ENCODE results near the gene CNTD1.
"Not testable (repeated sequence)": the region's sequence is repeated elsewhere in the genome, so short reads cannot be mapped to it uniquely, and the experiment has no call there.

The CNTD1 gene

DNA sequence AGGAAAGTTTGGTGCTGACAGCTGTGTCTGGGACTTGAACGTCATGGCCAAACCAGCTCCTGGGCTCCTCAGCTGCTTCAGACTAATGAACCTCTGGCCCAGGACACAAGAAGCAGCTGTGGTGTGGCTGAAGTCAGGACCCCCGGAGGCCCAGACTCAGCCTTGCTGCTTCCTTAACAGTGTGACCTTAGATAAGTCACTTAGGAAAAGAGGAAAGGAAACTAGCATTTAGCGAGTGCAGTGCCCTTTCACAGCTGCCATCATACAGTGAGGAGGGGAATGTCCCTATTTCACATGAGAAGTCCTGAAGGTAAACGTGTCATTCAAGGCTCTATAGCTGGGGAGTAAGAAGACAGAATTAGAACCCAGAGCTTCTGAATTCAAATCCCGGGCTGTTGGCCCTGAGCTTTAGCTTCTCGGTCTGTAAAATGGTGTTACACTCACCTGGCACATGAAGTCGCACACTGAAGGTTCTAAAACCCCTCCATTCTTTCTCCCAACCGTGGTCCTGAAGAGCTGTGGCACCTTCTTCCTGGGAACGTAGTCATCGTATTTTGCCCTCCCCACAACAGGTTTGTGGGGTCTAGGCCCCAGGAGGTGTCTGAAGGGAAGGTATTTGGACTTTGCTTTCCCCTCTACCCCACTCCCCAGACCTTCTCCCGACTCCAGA, 38.5 kb upstream of the CNTD1 start:
- DNase-seq (ENCODE audit: low read depth in 2 of 2), result no peak
- peak overlapping the region in 1 of 2 donors; percentile 32 for H3K4me3 ChIP-seq (replicated peaks in 1 of 2; ENCODE audit: low read depth in 2 of 2, low read length in 2 of 2)

DNA sequence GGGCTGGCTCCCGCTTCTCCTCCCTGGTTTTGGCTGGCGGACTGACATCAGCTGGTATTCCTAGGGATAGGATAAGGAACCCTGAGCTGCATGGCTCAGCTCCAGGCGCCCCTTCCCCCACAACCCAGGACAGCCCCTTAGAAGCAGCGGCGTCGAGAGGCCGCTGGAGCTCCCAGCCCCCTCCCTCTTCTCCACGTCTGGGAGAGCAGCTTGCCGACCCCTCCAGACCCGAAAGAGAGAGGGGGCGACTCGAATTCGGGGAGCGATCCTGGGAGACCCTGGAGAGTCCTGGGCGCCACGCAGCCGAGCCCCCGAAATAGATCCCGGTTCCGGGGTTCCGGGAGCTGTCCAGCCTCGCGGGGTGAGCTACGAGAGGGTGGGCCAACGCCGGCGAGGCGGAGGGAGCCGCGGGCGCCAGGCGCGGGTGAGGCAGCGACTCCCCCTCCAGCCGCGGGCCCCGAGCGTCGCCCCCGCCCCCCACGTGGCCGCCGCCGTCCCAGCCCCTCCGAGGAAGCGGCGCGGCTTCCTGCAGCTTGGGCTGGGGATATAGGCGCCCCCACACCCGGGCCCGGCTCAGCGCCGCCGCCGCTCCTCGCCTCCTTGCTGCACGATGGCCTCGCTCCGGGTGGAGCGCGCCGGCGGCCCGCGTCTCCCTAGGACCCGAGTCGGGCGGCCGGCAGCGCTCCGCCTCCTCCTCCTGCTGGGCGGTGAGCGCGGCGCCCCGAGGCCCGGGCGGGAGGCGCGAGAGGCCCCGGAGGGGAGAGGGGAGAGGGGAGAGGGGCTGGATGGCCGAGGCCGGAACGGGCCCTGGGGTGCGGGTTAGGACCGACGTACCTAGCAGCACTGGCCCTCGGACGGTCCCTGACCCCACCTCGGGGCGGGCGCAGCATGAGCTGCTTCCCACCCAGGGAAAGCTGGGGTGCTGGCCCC, 37.7 kb upstream of the CNTD1 start, which contains the start of gene RAMP2:
Gene RAMP2, plus strand, starts transcription at position 576 of the 930 bp plus-strand sequence. Its CDS starts 35 bp downstream, at position 611.
- DNase-seq (ENCODE audit: low read depth in 2 of 2), result no peak
- TF ChIP-seq, protein P1, sequence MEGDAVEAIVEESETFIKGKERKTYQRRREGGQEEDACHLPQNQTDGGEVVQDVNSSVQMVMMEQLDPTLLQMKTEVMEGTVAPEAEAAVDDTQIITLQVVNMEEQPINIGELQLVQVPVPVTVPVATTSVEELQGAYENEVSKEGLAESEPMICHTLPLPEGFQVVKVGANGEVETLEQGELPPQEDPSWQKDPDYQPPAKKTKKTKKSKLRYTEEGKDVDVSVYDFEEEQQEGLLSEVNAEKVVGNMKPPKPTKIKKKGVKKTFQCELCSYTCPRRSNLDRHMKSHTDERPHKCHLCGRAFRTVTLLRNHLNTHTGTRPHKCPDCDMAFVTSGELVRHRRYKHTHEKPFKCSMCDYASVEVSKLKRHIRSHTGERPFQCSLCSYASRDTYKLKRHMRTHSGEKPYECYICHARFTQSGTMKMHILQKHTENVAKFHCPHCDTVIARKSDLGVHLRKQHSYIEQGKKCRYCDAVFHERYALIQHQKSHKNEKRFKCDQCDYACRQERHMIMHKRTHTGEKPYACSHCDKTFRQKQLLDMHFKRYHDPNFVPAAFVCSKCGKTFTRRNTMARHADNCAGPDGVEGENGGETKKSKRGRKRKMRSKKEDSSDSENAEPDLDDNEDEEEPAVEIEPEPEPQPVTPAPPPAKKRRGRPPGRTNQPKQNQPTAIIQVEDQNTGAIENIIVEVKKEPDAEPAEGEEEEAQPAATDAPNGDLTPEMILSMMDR (IDR thresholded peaks at IDR 0.05; ENCODE audit: low read depth, low read length), result no peak
- H3K4me3 ChIP-seq (replicated peaks in 1 of 2; ENCODE audit: low read depth in 2 of 2, low read length in 2 of 2), result peak within 1 kb of the TSS; percentile 40 to 42

More for the DNA sequence above, 38.5 kb upstream of the CNTD1 start:
- TF ChIP-seq, protein P1 (IDR thresholded peaks at IDR 0.05; ENCODE audit: low read depth, low read length), result no peak

DNA sequence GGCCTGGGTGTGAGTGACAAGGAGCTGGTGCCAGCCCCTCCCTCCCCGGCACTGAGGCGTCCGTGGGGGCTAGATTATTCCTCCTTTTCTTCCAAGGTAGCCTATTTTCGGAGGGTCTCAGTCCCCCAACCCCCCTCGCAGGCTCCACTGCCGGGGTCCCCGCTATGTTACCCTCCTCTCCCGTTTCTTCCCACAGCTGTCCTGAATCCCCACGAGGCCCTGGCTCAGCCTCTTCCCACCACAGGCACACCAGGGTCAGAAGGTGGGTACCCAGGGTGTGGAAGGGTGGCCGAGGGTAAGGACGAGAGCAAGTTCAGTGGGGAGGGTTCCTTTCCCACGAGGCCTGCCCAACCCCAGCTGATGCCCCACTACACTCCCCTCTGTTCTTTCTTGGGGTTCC, 37.0 kb upstream of the CNTD1 start:
- H3K4me3 ChIP-seq (replicated peaks in 1 of 2; ENCODE audit: low read depth in 2 of 2, low read length in 2 of 2), result peak overlapping the region; percentile 40 to 42
- no peak for DNase-seq (ENCODE audit: low read depth in 2 of 2)
- TF ChIP-seq, protein P1 (IDR thresholded peaks at IDR 0.05; ENCODE audit: low read depth, low read length), result no peak

DNA sequence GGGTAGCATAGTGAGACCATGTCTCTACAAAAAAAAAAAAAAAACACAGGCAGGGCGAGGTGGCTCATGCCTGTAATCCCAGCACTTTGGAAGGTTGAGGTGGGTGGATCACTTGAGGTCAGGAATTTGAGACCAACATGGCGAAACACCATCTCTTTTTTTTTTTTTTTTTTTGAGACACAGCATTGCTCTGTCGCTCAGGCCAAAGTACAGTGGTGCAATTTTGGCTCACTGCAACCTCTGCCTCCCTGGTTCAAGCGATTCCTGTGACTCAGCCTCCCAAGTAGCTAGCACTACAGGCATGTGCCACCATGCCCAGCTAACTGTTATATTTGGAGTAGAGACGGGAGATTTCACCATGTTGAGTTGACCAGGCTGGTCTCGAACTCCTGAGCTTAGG, 32.5 kb upstream of the CNTD1 start:
- no peak overlapping the region for H3K4me3 ChIP-seq (replicated peaks in 1 of 2; ENCODE audit: low read depth in 2 of 2, low read length in 2 of 2)
- TF ChIP-seq, protein P1 (IDR thresholded peaks at IDR 0.05; ENCODE audit: low read depth, low read length), result no peak
- no peak for DNase-seq (ENCODE audit: low read depth in 2 of 2)

DNA sequence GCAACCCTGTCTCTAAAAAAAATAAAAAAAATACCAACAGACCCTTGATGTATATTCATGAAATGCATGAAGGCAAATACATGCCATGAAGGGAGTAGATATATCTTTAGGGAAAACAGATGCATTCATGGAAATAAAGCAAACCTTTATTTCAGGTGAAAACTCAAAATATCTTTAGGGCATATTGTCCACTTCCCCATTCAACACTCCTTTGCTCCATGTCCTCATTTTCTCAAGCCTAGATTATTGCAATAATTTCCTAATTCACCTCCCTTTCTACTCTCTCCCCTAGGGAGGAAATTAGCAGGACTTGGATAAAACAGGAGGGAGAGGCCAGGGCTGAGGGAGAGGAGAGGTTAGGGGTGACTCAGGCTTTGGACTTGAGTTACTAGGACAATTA, 31.1 kb upstream of the CNTD1 start:
- no peak overlapping the region for H3K4me3 ChIP-seq (replicated peaks in 1 of 2; ENCODE audit: low read depth in 2 of 2, low read length in 2 of 2)
- peak in 1 of 2 donors; percentile 44 for DNase-seq (ENCODE audit: low read depth in 2 of 2)
- TF ChIP-seq, protein P1 (IDR thresholded peaks at IDR 0.05; ENCODE audit: low read depth, low read length), result no peak

DNA sequence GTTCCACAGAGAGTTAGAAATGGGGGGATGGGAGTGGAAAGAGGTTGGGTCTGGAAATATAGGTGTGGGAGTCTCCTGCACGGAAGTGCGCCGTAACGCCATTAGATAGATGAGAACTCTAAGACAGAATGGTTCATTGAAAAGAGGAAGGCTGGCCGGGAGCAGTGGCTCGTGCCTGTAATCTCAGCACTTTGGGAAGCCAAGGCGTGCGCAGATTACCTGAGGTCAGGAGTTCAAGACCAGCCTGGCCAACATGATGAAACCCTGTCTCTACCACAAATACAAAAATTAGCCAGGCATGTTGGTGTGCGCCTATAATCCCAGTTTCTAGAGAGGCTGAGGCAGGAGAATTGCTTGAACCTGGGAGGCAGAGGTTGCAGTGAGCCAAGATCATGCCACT, 30.7 kb upstream of the CNTD1 start:
- not testable (repeated sequence) for DNase-seq (ENCODE audit: low read depth in 2 of 2)

DNA sequence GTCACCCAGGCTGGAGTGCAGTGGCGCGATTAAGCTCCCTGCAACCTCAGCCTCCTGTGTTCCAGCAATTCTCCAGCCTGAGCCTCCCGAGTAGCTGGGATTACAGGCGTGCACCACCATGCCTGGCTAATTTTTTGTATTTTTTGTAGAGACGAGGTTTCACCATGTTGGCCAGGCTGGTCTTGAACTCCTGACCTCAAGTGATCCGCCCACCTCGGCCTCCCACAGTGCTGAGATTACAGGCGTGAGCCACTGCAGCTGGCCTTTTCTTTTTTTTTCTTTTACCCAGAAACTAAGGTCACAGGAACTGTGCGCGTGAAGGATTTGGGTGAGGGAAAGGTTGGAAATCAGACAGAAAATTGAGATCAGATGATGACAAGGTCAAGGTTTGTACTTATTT, 28.7 kb upstream of the CNTD1 start:
- H3K4me3 ChIP-seq (replicated peaks in 1 of 2; ENCODE audit: low read depth in 2 of 2, low read length in 2 of 2), result not testable (repeated sequence)

More for the DNA sequence above, 30.7 kb upstream of the CNTD1 start:
- not testable (repeated sequence) for H3K4me3 ChIP-seq (replicated peaks in 1 of 2; ENCODE audit: low read depth in 2 of 2, low read length in 2 of 2)

More for the DNA sequence above, 28.7 kb upstream of the CNTD1 start:
- DNase-seq (ENCODE audit: low read depth in 2 of 2), result not testable (repeated sequence)
